ENCODE results near the gene BOC. TPM values are rescaled to one million over a fixed set of nuclear protein-coding genes. Genes with fewer than 3 reads are reported as not detected.
A peak's percentile ranks its signal among the peaks of the same experiment; 100 is the strongest.

The BOC gene
- total and polyA plus RNA-seq, 2 experiments from 2014 or later: 2.1 to 4.1 TPM

GRCh38 chr3:113275583-113275928 is 64.2 kb downstream of the BOC start:
- no peak overlapping the region for H3K4me3 Mint-ChIP-seq
- no peaks in the 10 kb centered on the region for H3K9me3 Mint-ChIP-seq
- no peak for TF ChIP-seq ETS1 (IDR thresholded peaks at IDR 0.05)
- no peak for TF ChIP-seq POLR2AphosphoS5 (IDR thresholded peaks at IDR 0.05; ENCODE audit: low read depth)
- no peak for TF ChIP-seq ZNF462 (CRISPR knock-in tag; IDR thresholded peaks at IDR 0.05)
- TF ChIP-seq CTCF (conservative IDR thresholded peaks at IDR 0.05; ENCODE audit: low read depth in 2 of 2): no peak
- TF ChIP-seq REST (IDR thresholded peaks at IDR 0.05; ENCODE audit: unreplicated experiment): no peak
- no peak for TF ChIP-seq NANOG (IDR thresholded peaks at IDR 0.05; ENCODE audit: borderline replicate concordance)
- no peak for TF ChIP-seq JUNB (IDR thresholded peaks at IDR 0.05; ENCODE audit: unreplicated experiment)
- Histone ChIP-seq H4K20me1 (replicated peaks; ENCODE audit: insufficient read depth) (no peaks in the 10 kb centered on the region), H3K36me3 (ENCODE audit: insufficient read depth) (no peaks in the 10 kb centered on the region), H3K9me2 (ENCODE audit: insufficient read depth) (0 out of 2 replicates have a peak, but pooled peaks cover 2% of the 10 kb centered on the region), H3K4me1 (ENCODE audit: insufficient read depth) (no peaks in the 10 kb centered on the region), H3K4me3 (no peak overlapping the region), H3K27me3 (ENCODE audit: insufficient read depth) (no peaks in the 10 kb centered on the region), H2AFZ (no peak overlapping the region), H3K4me2 (no peak overlapping the region), H3F3A (replicated peaks; ENCODE audit: low read depth) (no peaks in the 10 kb centered on the region), H3K27ac (ENCODE audit: low read depth) (no peak overlapping the region), H3K79me2 (replicated peaks; ENCODE audit: insufficient read depth) (no peaks in the 10 kb centered on the region)
- H3K27ac Mint-ChIP-seq: peak overlapping the region; percentile 18; the same call in 1 of the 2 replicates
- H3K27me3 Mint-ChIP-seq (ENCODE audit: insufficient read depth, low read depth, poor library complexity): peaks cover 3% of the 10 kb centered on the region
- H3K36me3 Mint-ChIP-seq (ENCODE audit: low read depth): no peaks in the 10 kb centered on the region; the same call in 2 of the 3 replicates
- DNase-seq (ENCODE audit: low spot score) (no peak), ATAC-seq (no peak)
- H3K4me1 Mint-ChIP-seq: peaks cover 18% of the 10 kb centered on the region
